OCI-LY3 (cell line): ENCODE measurements around the gene NKD2.

Experiments
- CTCF ChIP-seq: fragments of 200-600, 300-600 bp; sonication (generic); IDR thresholded peaks from 2 replicates; pipeline ENCODE4 v1.5.1; 2014; ENCODE audit warnings: antibody characterized with exemption, low read length, low read depth
- EZH2phosphoT487 ChIP-seq: fragments of 200-600 bp; shearing (Covaris generic); IDR thresholded peaks from 2 replicates; pipeline ENCODE4 v1.6.1; 2018; ENCODE audit warnings: antibody characterized with exemption, mixed run types, low read depth

- TF ChIP-seq CTCF (no peak), EZH2phosphoT487 (no peak)
These were observed 57.5 kb downstream of the NKD2 start for GRCh38 chr5:1065891-1066650.
